NCI-H2196 (cell line): Measurements from ENCODE around the gene DBN1.

Source experiments
- DNase-seq: peaks from one replicate; lab custom pipeline; 2025; ENCODE audit not compliant: unreplicated experiment; lab: John Stamatoyannopoulos, UW

The DBN1 gene

DNA sequence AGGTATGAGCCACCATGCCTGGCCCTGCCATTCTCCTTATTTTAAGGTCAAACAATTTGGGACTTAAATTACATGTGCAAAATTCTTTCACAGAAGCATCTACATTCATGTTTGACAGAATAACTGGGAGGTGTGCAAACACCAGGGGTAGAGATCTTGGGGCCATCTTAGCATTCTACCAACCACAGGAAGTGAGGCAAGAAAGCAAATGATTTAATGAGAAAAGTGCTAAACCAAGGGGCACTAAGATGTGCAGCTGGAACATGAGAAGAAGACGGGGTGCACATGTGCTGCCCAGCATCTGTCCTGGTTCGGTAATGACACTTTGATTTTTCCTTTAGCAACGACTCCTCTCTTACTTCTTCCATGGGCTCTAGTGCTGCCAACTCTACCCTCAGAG is 62.9 kb downstream of the DBN1 start:
- no peak for DNase-seq

DNA sequence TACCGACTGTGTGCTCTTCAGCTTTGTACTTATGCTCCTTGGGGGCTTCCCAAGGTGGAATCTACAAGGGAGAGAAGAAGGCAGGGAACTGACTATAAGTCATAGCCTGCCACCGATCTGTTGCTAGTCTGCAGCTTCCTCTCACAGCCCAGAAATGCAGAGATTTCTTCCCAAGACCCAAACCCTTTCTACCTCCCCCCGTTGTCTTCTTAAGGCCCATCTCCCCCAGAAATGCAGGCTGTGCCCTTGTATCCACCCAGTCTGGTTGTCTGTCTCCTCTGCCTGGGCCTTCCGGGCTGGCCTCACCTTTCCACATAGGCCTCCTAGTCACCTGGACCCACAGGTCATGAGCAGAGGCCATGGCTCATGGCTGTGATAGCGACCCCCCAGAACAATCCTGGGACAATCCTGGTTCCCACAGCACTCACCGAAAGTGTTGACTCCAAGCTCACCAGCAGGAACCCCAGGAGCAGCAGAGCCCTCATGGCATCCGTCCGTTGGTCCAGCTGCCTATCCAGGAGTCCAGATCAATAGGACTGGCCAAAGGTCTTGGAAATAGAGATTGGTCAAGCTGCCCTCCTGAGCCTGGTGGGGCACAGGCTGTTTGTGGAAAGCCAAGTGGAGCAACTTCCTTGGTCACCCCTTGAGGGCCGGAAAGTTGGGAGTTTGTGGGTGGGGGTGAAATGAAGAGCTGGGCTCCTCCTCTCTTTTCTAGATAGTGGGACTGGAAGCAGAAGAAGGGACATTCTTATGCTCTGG is 64.2 kb downstream of the DBN1 start, which contains the start of gene F12:
TSS of gene F12 (minus strand) at position 522 of the 759 bp plus-strand sequence. CDS start at position 485, 37 bp downstream.
- DNase-seq = no peak
